Measurements from ENCODE around the gene SRSF11. TPM values are rescaled to one million over a fixed set of nuclear protein-coding genes. Genes with fewer than 3 reads are reported as not detected.

The SRSF11 gene
- total RNA-seq, 4 donors from 2014 or later: 72.6 to 127 (median 86.3) TPM

- Histone ChIP-seq H3K27ac (replicated peaks in 1 of 4) (no peak overlapping the region), H3K27me3 (no peaks in the 10 kb centered on the region), H3K36me3 (peaks cover 68 to 100% (median 96%) of the 10 kb centered on the region in 4 donors), H3K4me3 (no peak overlapping the region), H3K9me3 (no peaks in the 10 kb centered on the region), H3K4me1 (no peaks in the 10 kb centered on the region)
- DNase-seq (ENCODE audit: extremely low spot score): no peak
- intact Hi-C loops (cut with DNase I): loop anchor here (10.0 kb wide), 1 partner anchor 827 kb away; no protein-coding TSS in a partner anchor
- TF ChIP-seq EP300 (IDR thresholded peaks at IDR 0.05): no peak
These were observed 26.6 kb downstream of the SRSF11 start for GRCh38 chr1:70247768-70248167.

- Histone ChIP-seq H3K9me3 (no peaks in the 10 kb centered on the region), H3K4me1 (no peaks in the 10 kb centered on the region), H3K27ac (replicated peaks in 1 of 4) (no peak overlapping the region), H3K27me3 (no peaks in the 10 kb centered on the region), H3K4me3 (no peak overlapping the region), H3K36me3 (peaks cover 59 to 97% (median 92%) of the 10 kb centered on the region in 4 donors)
- intact Hi-C loops (cut with DNase I): loop anchor here (10.0 kb wide), 1 partner anchor 826 kb away; no protein-coding TSS in a partner anchor
- DNase-seq (ENCODE audit: extremely low spot score): no peak
- TF ChIP-seq POLR2AphosphoS5 (IDR thresholded peaks at IDR 0.05) (no peak), POLR2A (IDR thresholded peaks at IDR 0.05; ENCODE audit: low read depth) (no peak), CTCF (IDR thresholded peaks at IDR 0.05) (no peak), EP300 (IDR thresholded peaks at IDR 0.05) (no peak)
- 75% methylated on average over 4 of the region's 4 CpGs for WGBS
These were observed 27.5 kb downstream of the SRSF11 start for GRCh38 chr1:70248729-70249128.

- no peaks in the 10 kb centered on the region for H3K4me1 ChIP-seq
- TF ChIP-seq POLR2AphosphoS5 (IDR thresholded peaks at IDR 0.05) (no peak), POLR2A (IDR thresholded peaks at IDR 0.05; ENCODE audit: low read depth) (no peak)
- no peaks in the 10 kb centered on the region for H3K9me3 ChIP-seq
- H3K4me3 ChIP-seq: no peak overlapping the region
- H3K27ac ChIP-seq (replicated peaks in 1 of 4): no peak overlapping the region
- no peaks in the 10 kb centered on the region for H3K27me3 ChIP-seq
- intact Hi-C loops (cut with DNase I): no loop called here
- H3K36me3 ChIP-seq: peaks cover 2 to 29% (median 18%) of the 10 kb centered on the region in 4 donors
- 100% methylated on average over 1 of the region's 1 CpG for WGBS
- no peak for DNase-seq (ENCODE audit: extremely low spot score)
These were observed 35.5 kb downstream of the SRSF11 start for GRCh38 chr1:70256664-70257063.

- no peak overlapping the region for H3K27ac ChIP-seq (replicated peaks in 1 of 4)
- H3K4me3 ChIP-seq: no peak overlapping the region
- intact Hi-C loops (cut with DNase I): no loop called here
- no peak for DNase-seq (ENCODE audit: extremely low spot score)
- peaks cover 0 to 4% (median 0%) of the 10 kb centered on the region in 4 donors for H3K4me1 ChIP-seq
- peaks cover 11 to 60% (median 22%) of the 10 kb centered on the region in 4 donors for H3K36me3 ChIP-seq
- no peaks in the 10 kb centered on the region for H3K27me3 ChIP-seq
- WGBS: 76% methylated on average over 7 of the region's 7 CpGs
- H3K9me3 ChIP-seq: peaks cover 0 to 6% (median 2%) of the 10 kb centered on the region in 4 donors
- no peak for TF ChIP-seq CTCF (IDR thresholded peaks at IDR 0.05)
- no peak for TF ChIP-seq EP300 (IDR thresholded peaks at IDR 0.05)
- TF ChIP-seq POLR2AphosphoS5 (IDR thresholded peaks at IDR 0.05): no peak
- no peak for TF ChIP-seq POLR2A (IDR thresholded peaks at IDR 0.05; ENCODE audit: low read depth)
These were observed 43.7 kb downstream of the SRSF11 start for GRCh38 chr1:70264839-70265238.

GRCh38 chr1:70265946-70266345 is 44.8 kb downstream of the SRSF11 start:
- peaks cover 0 to 6% (median 2%) of the 10 kb centered on the region in 4 donors for H3K9me3 ChIP-seq
- intact Hi-C loops (cut with DNase I): no loop called here
- no peak for TF ChIP-seq POLR2A (IDR thresholded peaks at IDR 0.05; ENCODE audit: low read depth)
- no peak for TF ChIP-seq CTCF (IDR thresholded peaks at IDR 0.05)
- no peak for TF ChIP-seq EP300 (IDR thresholded peaks at IDR 0.05)
- TF ChIP-seq POLR2AphosphoS5 (IDR thresholded peaks at IDR 0.05): no peak
- H3K4me3 ChIP-seq: no peak overlapping the region
- H3K36me3 ChIP-seq: peaks cover 16 to 66% (median 25%) of the 10 kb centered on the region in 4 donors
- H3K27me3 ChIP-seq: no peaks in the 10 kb centered on the region
- 85% methylated on average over 1 of the region's 1 CpG for WGBS
- H3K27ac ChIP-seq (replicated peaks in 1 of 4): no peak overlapping the region
- no peak for DNase-seq (ENCODE audit: extremely low spot score)
- peaks cover 0 to 4% (median 0%) of the 10 kb centered on the region in 4 donors for H3K4me1 ChIP-seq

GRCh38 chr1:70277875-70278274 is 56.7 kb downstream of the SRSF11 start:
- H3K36me3 ChIP-seq: peaks cover 0 to 81% (median 29%) of the 10 kb centered on the region in 4 donors
- no peaks in the 10 kb centered on the region for H3K27me3 ChIP-seq
- H3K4me1 ChIP-seq: no peaks in the 10 kb centered on the region
- intact Hi-C loops (cut with DNase I): no loop called here
- no peak overlapping the region for H3K4me3 ChIP-seq
- H3K27ac ChIP-seq (replicated peaks in 1 of 4): no peak overlapping the region
- 88% methylated on average over 5 of the region's 5 CpGs for WGBS
- no peaks in the 10 kb centered on the region for H3K9me3 ChIP-seq
- TF ChIP-seq POLR2AphosphoS5 (IDR thresholded peaks at IDR 0.05) (no peak), EP300 (IDR thresholded peaks at IDR 0.05) (no peak), CTCF (IDR thresholded peaks at IDR 0.05) (no peak), POLR2A (IDR thresholded peaks at IDR 0.05; ENCODE audit: low read depth) (no peak)
- DNase-seq (ENCODE audit: extremely low spot score): no peak
